Measurements from ENCODE around the gene SPRY4.

- TF ChIP-seq POLR2AphosphoS5 (IDR thresholded peaks at IDR 0.05; ENCODE audit: borderline replicate concordance, low read depth, low read length) (no peak), EZH2 (IDR thresholded peaks at IDR 0.05) (no peak), FOXP2 (optimal IDR thresholded peaks at IDR 0.05; ENCODE audit: control extremely low read depth, extremely low read length, insufficient read depth) (no peak)
Measured at GRCh38 chr5:142356349-142356715, 31.5 kb upstream of the SPRY4 start.

Measured in SK-N-MC (cell line).